KMS-11 (cell line): Measurements from ENCODE around the gene PYM1.

Source experiments
- H2AFZ ChIP-seq: fragments of 200-600 bp; sonication (generic); 2 replicates; pipeline ENCODE4 v1.6.1; 2016; ENCODE audit warnings: antibody characterized with exemption, mixed run types, low read depth
- H3K27ac ChIP-seq: fragments of 200-600 bp; sonication (generic); 2 replicates; pipeline ENCODE4 v1.6.1; 2016; ENCODE audit warnings: mild to moderate bottlenecking, mixed run types
- H3K27me3 ChIP-seq: fragments of 200-600 bp; sonication (generic); 2 replicates; pipeline ENCODE4 v1.6.1; 2017; ENCODE audit warnings: mild to moderate bottlenecking, low read depth, mixed run types, moderate library complexity; ENCODE audit not compliant: insufficient read depth
- H3K36me3 ChIP-seq: fragments of 200-600 bp; sonication (generic); 2 replicates; pipeline ENCODE4 v1.6.1; 2017; ENCODE audit warnings: mild to moderate bottlenecking, mixed run types; ENCODE audit not compliant: insufficient read depth
- H3K4me1 ChIP-seq: fragments of 200-600 bp; sonication (generic); 2 replicates; pipeline ENCODE4 v1.6.1; 2016; ENCODE audit warnings: mild to moderate bottlenecking, low read depth, mixed run types; ENCODE audit not compliant: poor library complexity, severe bottlenecking
- H3K4me2 ChIP-seq: fragments of 200-600 bp; sonication (generic); 2 replicates; pipeline ENCODE4 v1.7.0; 2016; ENCODE audit warnings: mild to moderate bottlenecking, mixed run types
- H3K4me3 ChIP-seq: fragments of 200-600 bp; sonication (generic); IDR thresholded peaks from 2 replicates; pipeline ENCODE4 v1.6.1; 2017; ENCODE audit warnings: low read depth, low read length, mixed read lengths; ENCODE audit not compliant: insufficient read depth
- H3K79me2 ChIP-seq: fragments of 200-600 bp; sonication (generic); 2 replicates; pipeline ENCODE4 v1.6.1; 2016; ENCODE audit warnings: low read depth, mixed run types; ENCODE audit not compliant: insufficient read depth
- H3K9ac ChIP-seq: fragments of 200-600 bp; sonication (generic); 2 replicates; pipeline ENCODE4 v1.6.1; 2016; ENCODE audit warnings: mild to moderate bottlenecking, mixed run types
- H4K20me1 ChIP-seq: fragments of 200-600 bp; sonication (generic); 2 replicates; pipeline ENCODE4 v1.6.1; 2016; ENCODE audit warnings: mild to moderate bottlenecking, mixed run types; ENCODE audit not compliant: insufficient read depth
- TF ChIP-seq, protein P1 (sequence below): fragments of 200-600 bp; sonication (generic); conservative IDR thresholded peaks from 2 replicates; pipeline ENCODE4 v1.6.1; 2017; ENCODE audit warnings: low read depth, mild to moderate bottlenecking, antibody characterized with exemption, low read length, moderate library complexity, mixed read lengths

PYM1 gene

GRCh38 chr12:55957106-55957859, 29.6 kb upstream of the PYM1 start:
- H3K9ac ChIP-seq: no peak overlapping the region
- no peaks in the 10 kb centered on the region for H3K4me1 ChIP-seq
- no peaks in the 10 kb centered on the region for H3K27me3 ChIP-seq
- TF ChIP-seq, protein P1, sequence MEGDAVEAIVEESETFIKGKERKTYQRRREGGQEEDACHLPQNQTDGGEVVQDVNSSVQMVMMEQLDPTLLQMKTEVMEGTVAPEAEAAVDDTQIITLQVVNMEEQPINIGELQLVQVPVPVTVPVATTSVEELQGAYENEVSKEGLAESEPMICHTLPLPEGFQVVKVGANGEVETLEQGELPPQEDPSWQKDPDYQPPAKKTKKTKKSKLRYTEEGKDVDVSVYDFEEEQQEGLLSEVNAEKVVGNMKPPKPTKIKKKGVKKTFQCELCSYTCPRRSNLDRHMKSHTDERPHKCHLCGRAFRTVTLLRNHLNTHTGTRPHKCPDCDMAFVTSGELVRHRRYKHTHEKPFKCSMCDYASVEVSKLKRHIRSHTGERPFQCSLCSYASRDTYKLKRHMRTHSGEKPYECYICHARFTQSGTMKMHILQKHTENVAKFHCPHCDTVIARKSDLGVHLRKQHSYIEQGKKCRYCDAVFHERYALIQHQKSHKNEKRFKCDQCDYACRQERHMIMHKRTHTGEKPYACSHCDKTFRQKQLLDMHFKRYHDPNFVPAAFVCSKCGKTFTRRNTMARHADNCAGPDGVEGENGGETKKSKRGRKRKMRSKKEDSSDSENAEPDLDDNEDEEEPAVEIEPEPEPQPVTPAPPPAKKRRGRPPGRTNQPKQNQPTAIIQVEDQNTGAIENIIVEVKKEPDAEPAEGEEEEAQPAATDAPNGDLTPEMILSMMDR: no peak
- no peak overlapping the region for H3K4me3 ChIP-seq
- no peak overlapping the region for H2AFZ ChIP-seq
- H3K27ac ChIP-seq: no peak overlapping the region
- no peak overlapping the region for H3K4me2 ChIP-seq
- no peaks in the 10 kb centered on the region for H3K79me2 ChIP-seq
- H4K20me1 ChIP-seq: no peaks in the 10 kb centered on the region
- H3K36me3 ChIP-seq: no peaks in the 10 kb centered on the region

GRCh38 chr12:55955800-55956508, 28.3 kb upstream of the PYM1 start:
- Histone ChIP-seq H3K4me2 (no peak overlapping the region), H3K4me3 (no peak overlapping the region), H3K27ac (no peak overlapping the region), H3K79me2 (no peaks in the 10 kb centered on the region), H3K27me3 (no peaks in the 10 kb centered on the region), H3K4me1 (no peaks in the 10 kb centered on the region), H2AFZ (no peak overlapping the region), H4K20me1 (no peaks in the 10 kb centered on the region), H3K36me3 (no peaks in the 10 kb centered on the region), H3K9ac (no peak overlapping the region)
- TF ChIP-seq, protein P1: peak; percentile 59

GRCh38 chr12:55955344-55955743, 27.6 kb upstream of the PYM1 start:
- Histone ChIP-seq H4K20me1 (no peaks in the 10 kb centered on the region), H3K4me2 (no peak overlapping the region), H3K4me1 (no peaks in the 10 kb centered on the region), H3K36me3 (no peaks in the 10 kb centered on the region), H3K27ac (no peak overlapping the region), H3K79me2 (no peaks in the 10 kb centered on the region), H2AFZ (no peak overlapping the region), H3K4me3 (no peak overlapping the region), H3K9ac (no peak overlapping the region), H3K27me3 (no peaks in the 10 kb centered on the region)
- TF ChIP-seq, protein P1: no peak

DNA sequence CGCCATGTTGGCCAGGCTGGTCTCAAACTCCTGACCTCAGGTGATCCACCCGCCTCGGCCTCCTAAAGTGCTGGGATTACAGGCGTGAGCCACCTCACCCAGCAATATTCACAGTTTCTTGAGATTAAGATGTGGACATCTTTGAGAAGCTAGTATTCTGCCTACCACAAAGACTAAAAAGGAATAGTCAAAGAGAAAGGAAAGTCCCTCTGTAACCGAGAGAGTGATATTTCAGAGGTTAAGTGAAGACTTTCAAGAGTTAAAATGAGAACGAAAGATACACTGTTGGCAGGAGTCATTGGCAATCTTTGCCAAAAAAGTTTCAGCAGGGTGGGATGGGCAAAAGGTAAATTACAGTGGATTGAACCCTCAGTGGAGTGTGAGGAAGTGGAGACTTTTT, 18.9 kb upstream of the PYM1 start:
- no peak overlapping the region for H3K4me3 ChIP-seq
- H3K4me2 ChIP-seq: no peak overlapping the region; the same call in 1 of the 2 replicates
- H4K20me1 ChIP-seq: no peaks in the 10 kb centered on the region
- no peak overlapping the region for H3K27ac ChIP-seq
- TF ChIP-seq, protein P1: no peak
- H3K79me2 ChIP-seq: no peaks in the 10 kb centered on the region
- peaks cover 11% of the 10 kb centered on the region for H3K4me1 ChIP-seq
- no peaks in the 10 kb centered on the region for H3K27me3 ChIP-seq
- H3K9ac ChIP-seq: no peak overlapping the region
- no peak overlapping the region for H2AFZ ChIP-seq
- no peaks in the 10 kb centered on the region for H3K36me3 ChIP-seq
